CD4-positive, alpha-beta T cell (primary cell): ENCODE measurements around the gene GBA2. TPM values are rescaled to one million over a fixed set of nuclear protein-coding genes. Genes with fewer than 3 reads are reported as not detected.

Source experiments
- ATAC-seq: fragments of 200-7000 bp; cut with Tn5 transposase; one replicate; pipeline ENCODE4 v1.10.0; 2022; ENCODE audit warnings: mild to moderate bottlenecking; ENCODE audit not compliant: poor library complexity
- CTCF ChIA-PET: fragments of 350-600 bp; sonication (Branson Sonifier 250); formaldehyde crosslinking; loops from one replicate; lab custom pipeline; 2021; ENCODE audit warnings: antibody characterized with exemption, inconsistent platforms; lab: Charles Lee
- POLR2A ChIA-PET: fragments of 350-600 bp; sonication (Branson Sonifier 250); formaldehyde crosslinking; loops from one replicate; lab custom pipeline; 2021; ENCODE audit warnings: antibody characterized with exemption, inconsistent platforms; lab: Charles Lee
- DNase-seq, 14 experiments: peaks; one replicate each; pipeline ENCODE4 v3.0.0-alpha.2; 2013 to 2020; ENCODE audit warnings: mixed read lengths in 2 of 14
- H3K27ac ChIP-seq, 2 donors: one replicate each; pipeline versions ENCODE4 v1.5.1 to v1.7.0; 2013; ENCODE audit warnings: low read length in 2 of 2, low read depth in 1 of 2, mild to moderate bottlenecking in 1 of 2
- H3K27me3 ChIP-seq, 2 experiments: 1 replicate in 1 of 2; 2 replicates in 1 of 2; pipeline versions ENCODE4 v1.6.1 to v1.7.0; 2013; ENCODE audit warnings: low read length in 2 of 2, control low read depth in 1 of 2, mild to moderate bottlenecking in 1 of 2, moderate library complexity in 1 of 2; ENCODE audit not compliant: insufficient read depth in 2 of 2, control insufficient read depth in 1 of 2
- H3K36me3 ChIP-seq: one replicate; pipeline ENCODE4 v1.6.1; 2013; ENCODE audit warnings: low read length, control low read depth; ENCODE audit not compliant: insufficient read depth
- H3K4me1 ChIP-seq: one replicate; pipeline ENCODE4 v1.6.1; 2013; ENCODE audit warnings: low read length, control low read depth; ENCODE audit not compliant: insufficient read depth
- H3K4me3 ChIP-seq: one replicate; pipeline ENCODE4 v1.5.1; 2013; ENCODE audit warnings: mild to moderate bottlenecking, low read length, moderate library complexity
- H3K9me3 ChIP-seq, 2 experiments: 1 replicate in 1 of 2; 2 replicates in 1 of 2; pipeline versions ENCODE4 v1.6.1 to v1.7.0; 2013; ENCODE audit warnings: low read length in 2 of 2, mild to moderate bottlenecking in 2 of 2, control low read depth in 1 of 2, moderate library complexity in 1 of 2; ENCODE audit not compliant: control insufficient read depth in 1 of 2, insufficient read depth in 1 of 2
- H3K27ac Mint-ChIP-seq: one replicate; pipeline ENCODE4 v1.8.0; 2020; ENCODE audit warnings: mixed read lengths
- H3K27me3 Mint-ChIP-seq: one replicate; pipeline ENCODE4 v1.8.0; 2021; ENCODE audit warnings: mixed read lengths
- H3K36me3 Mint-ChIP-seq: one replicate; pipeline ENCODE4 v1.8.0; 2021; ENCODE audit warnings: low read depth, mixed read lengths
- H3K4me1 Mint-ChIP-seq: one replicate; pipeline ENCODE4 v1.8.0; 2021; ENCODE audit warnings: low read depth, mixed read lengths
- H3K4me3 Mint-ChIP-seq: one replicate; pipeline ENCODE4 v1.8.0; 2020; ENCODE audit warnings: mild to moderate bottlenecking, mixed read lengths
- H3K9me3 Mint-ChIP-seq: one replicate; pipeline ENCODE4 v1.8.0; 2020; ENCODE audit warnings: mixed read lengths
- CTCF ChIP-seq: fragments of 200-600 bp; IDR thresholded peaks from one replicate; pipeline ENCODE4 v1.8.0; 2022; ENCODE audit warnings: antibody characterized with exemption, mild to moderate bottlenecking
- intact Hi-C, 2 experiments: fragments of 100-400 bp; cut with DNase I in 1 of 2; cut with micrococcal nuclease in 1 of 2; formaldehyde crosslinking; loops; one replicate each; pipeline versions ENCODE4 v1.15.1 to v1.9.0; 2023 to 2025; cut with DNase I, micrococcal nuclease
- total RNA-seq, 174 experiments: library from RNA in 2 of 174; stranded (reverse) in 2 of 174; gene quantifications; one replicate each; pipeline ENCODE4 v1.2.3 and lab custom pipeline; 2021 to 2026

Gene GBA2
- total RNA-seq, 2 experiments from 2014 or later, result 17.3 to 18.6 TPM

- intact Hi-C loops, result no loop called here
- Histone ChIP-seq H3K27me3 (no peaks in the 10 kb centered on the region), H3K4me1 (peaks cover 38% of the 10 kb centered on the region), H3K4me3 (no peak within 1 kb of the TSS), H3K27ac (no peak within 1 kb of the TSS), H3K9me3 (no peaks in the 10 kb centered on the region), H3K36me3 (peaks cover 43% of the 10 kb centered on the region)
- no peak for TF ChIP-seq CTCF
- DNase-seq (no peak), ATAC-seq (no peak)
- no peaks in the 10 kb centered on the region for H3K27me3 Mint-ChIP-seq
- H3K4me3 Mint-ChIP-seq, result peak within 1 kb of the TSS; percentile 68
- H3K27ac Mint-ChIP-seq, result peak within 1 kb of the TSS; percentile 81
- peaks cover 50% of the 10 kb centered on the region for H3K4me1 Mint-ChIP-seq
- H3K9me3 Mint-ChIP-seq, result no peaks in the 10 kb centered on the region
- POLR2A ChIA-PET, result no interaction called here
- H3K36me3 Mint-ChIP-seq, result peaks cover 55% of the 10 kb centered on the region
- CTCF ChIA-PET, result no interaction called here
Observed at GRCh38 chr9:35754264-35754663, 5.2 kb upstream of the GBA2 start, which contains the start of gene MSMP. Gene MSMP, minus strand, starts transcription at chr9:35754276. Its CDS starts 147 bp downstream, at chr9:35754129.

- H3K9me3 ChIP-seq, result no peaks in the 10 kb centered on the region
- no peak overlapping the region for H3K27ac ChIP-seq
- no peak overlapping the region for H3K4me3 ChIP-seq
- intact Hi-C loops, result no loop called here
- Mint-ChIP-seq H3K27ac (peak overlapping the region; percentile 43), H3K4me1 (peaks cover 46% of the 10 kb centered on the region), H3K9me3 (no peaks in the 10 kb centered on the region), H3K36me3 (peaks cover 56% of the 10 kb centered on the region), H3K27me3 (no peaks in the 10 kb centered on the region), H3K4me3 (peak overlapping the region; percentile 46)
- peaks cover 38% of the 10 kb centered on the region for H3K4me1 ChIP-seq
- no peaks in the 10 kb centered on the region for H3K27me3 ChIP-seq
- peaks cover 43% of the 10 kb centered on the region for H3K36me3 ChIP-seq
- DNase-seq (no peak), ATAC-seq (no peak)
- TF ChIP-seq CTCF, result no peak
- ChIA-PET CTCF (no interaction called here), POLR2A (interaction anchor here (0.8 kb wide), 1 partner anchor 58 kb away, joined by 3 read pairs; the partner anchor contains the start of gene SPAG8)
Observed at GRCh38 chr9:35753466-35753865, 4.4 kb upstream of the GBA2 start.

- Mint-ChIP-seq H3K4me1 (peaks cover 51% of the 10 kb centered on the region), H3K27ac (peak overlapping the region; percentile 88), H3K27me3 (no peaks in the 10 kb centered on the region), H3K4me3 (peak overlapping the region; percentile 99), H3K36me3 (peaks cover 52% of the 10 kb centered on the region), H3K9me3 (no peaks in the 10 kb centered on the region)
- ChIA-PET POLR2A (interaction anchor here (1.3 to 4.2 kb wide), 6 partner anchors 14 to 103 kb away, joined by 4 to 73 read pairs (median 18); partner anchors contain the start of genes ARHGEF39, CREB3, SPAG8 and TLN1), CTCF (interaction anchor here (1.0 to 3.5 kb wide), 8 partner anchors 15 to 146 kb away, joined by 3 to 32 read pairs (median 8); partner anchors contain the start of genes CREB3 and TLN1)
- Histone ChIP-seq H3K27ac (peak overlapping the region; percentile 65 to 85), H3K27me3 (no peaks in the 10 kb centered on the region), H3K4me3 (peak overlapping the region; percentile 98), H3K36me3 (peaks cover 43% of the 10 kb centered on the region), H3K4me1 (peaks cover 48% of the 10 kb centered on the region), H3K9me3 (no peaks in the 10 kb centered on the region)
- no peak for TF ChIP-seq CTCF
- ATAC-seq, result no peak
- DNase-seq, result no peak
- intact Hi-C loops, result no loop called here
Observed at GRCh38 chr9:35750256-35750531, 1.2 kb upstream of the GBA2 start.
